ENCODE data around the gene FAM210A. TPM values are rescaled to one million over a fixed set of nuclear protein-coding genes. Genes with fewer than 3 reads are reported as not detected.
"Not testable (repeated sequence)": the region's sequence is repeated elsewhere in the genome, so short reads cannot be mapped to it uniquely, and the experiment has no call there.

FAM210A gene
- total and polyA plus RNA-seq, 2 of the 4 experiments (the other 2 are of a cell fraction): 9.8 to 25.3 TPM

DNA sequence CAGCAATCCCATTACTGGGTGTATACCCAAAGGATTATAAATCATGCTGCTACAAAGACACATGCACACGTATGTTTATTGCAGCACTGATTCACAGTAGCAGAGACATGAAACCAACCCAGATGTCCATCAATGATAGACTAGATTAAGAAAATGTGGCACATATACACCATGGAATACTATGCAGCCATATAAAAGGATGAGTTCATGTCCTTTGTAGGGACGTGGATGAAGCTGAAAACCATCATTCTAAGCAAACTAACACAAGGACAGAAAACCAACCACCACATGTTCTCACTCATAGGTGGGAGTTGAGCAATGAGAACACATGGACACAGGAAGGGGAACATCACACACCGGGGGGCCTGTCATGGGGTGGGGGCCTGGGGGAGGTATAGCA is 25.2 kb upstream of the FAM210A start:
- H3K4ac ChIP-seq (ENCODE audit: low read depth, low read length); dilution Hi-C loops (cut with HindIII; ENCODE audit: low sequenced_read_pairs, unreplicated experiment); H3K23ac ChIP-seq (ENCODE audit: low read depth, low read length); H3K4me1 ChIP-seq (ENCODE audit: control insufficient read depth, insufficient read depth, low read length); H3K9me1 ChIP-seq (ENCODE audit: insufficient read depth, low read length); H3K9me3 ChIP-seq (ENCODE audit: control insufficient read depth, insufficient read depth, low read length); H3K56ac ChIP-seq (ENCODE audit: extremely low read depth, insufficient read depth, low read length); H2BK5ac ChIP-seq (ENCODE audit: low read depth, low read length, poor library complexity, severe bottlenecking); POLR2A ChIA-PET (ENCODE audit: unreplicated experiment); H4K20me1 ChIP-seq (ENCODE audit: insufficient read depth, low read length); H3K9ac ChIP-seq (ENCODE audit: low read depth, low read length); H3K4me2 ChIP-seq (ENCODE audit: low read depth, low read length); H2BK15ac ChIP-seq (ENCODE audit: low read depth, low read length); H2BK120ac ChIP-seq (ENCODE audit: low read depth, low read length); H3K14ac ChIP-seq (replicated peaks; ENCODE audit: low read depth, low read length); H3K27ac ChIP-seq (ENCODE audit: insufficient read depth, low read length); in situ Hi-C loops (cut with MboI; ENCODE audit: low sequenced_read_pairs); H4K5ac ChIP-seq (ENCODE audit: low read depth, low read length); H2BK20ac ChIP-seq (ENCODE audit: low read depth, low read length); H3K18ac ChIP-seq (ENCODE audit: low read depth, low read length); H4K8ac ChIP-seq (ENCODE audit: low read depth in 2 of 2, low read length in 2 of 2); H2AFZ ChIP-seq (replicated peaks; ENCODE audit: low read length, poor library complexity); H3K4me3 ChIP-seq (ENCODE audit: insufficient read depth, low read depth, low read length); DNase-seq; BruUV-seq (replicated peaks); H4K91ac ChIP-seq (ENCODE audit: insufficient read depth, low read depth, low read length); ATAC-seq (ENCODE audit: low read depth); H3K27me3 ChIP-seq (ENCODE audit: control insufficient read depth, insufficient read depth, low read length); CTCF ChIA-PET; H3K79me1 ChIP-seq (ENCODE audit: low read depth in 1 of 2, low read length in 2 of 2); H2AK5ac ChIP-seq (ENCODE audit: low read depth, low read length); intact Hi-C loops (cut with micrococcal nuclease); H2AK9ac ChIP-seq (replicated peaks; ENCODE audit: low read depth, low read length, poor library complexity): not testable (repeated sequence)
- no CpG with 5 or more reads among the region's 3 CpGs for WGBS, 2 experiments (ENCODE audit: extremely low coverage in 2 of 2, insufficient read length in 1 of 2)
- H3K36me3 ChIP-seq (ENCODE audit: control insufficient read depth, insufficient read depth, low read length): peaks cover 30% of the 10 kb centered on the region

Data from IMR-90 (cell line).